ENCODE data around the gene SLC1A4.

DNA sequence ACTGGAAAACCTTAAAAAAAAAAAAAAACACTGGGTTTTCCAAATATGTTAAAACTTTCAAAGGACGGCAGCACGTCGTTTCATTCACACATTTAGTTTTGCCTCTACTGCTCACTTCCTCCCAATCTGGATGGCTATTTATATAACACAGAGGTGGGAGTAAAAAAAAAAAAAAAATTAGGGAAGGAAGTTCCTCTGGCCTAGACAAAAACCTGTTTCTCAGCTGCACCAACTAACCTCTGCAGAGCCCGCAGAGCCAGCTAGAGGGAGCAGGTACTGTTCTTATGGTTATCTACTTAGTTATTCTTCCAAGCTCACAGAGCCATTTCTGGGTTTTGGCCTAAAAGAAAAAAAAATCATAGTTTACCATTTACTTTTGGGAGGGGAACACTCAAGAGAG lies 28.1 kb downstream of the SLC1A4 start:
- TF ChIP-seq, protein P1, sequence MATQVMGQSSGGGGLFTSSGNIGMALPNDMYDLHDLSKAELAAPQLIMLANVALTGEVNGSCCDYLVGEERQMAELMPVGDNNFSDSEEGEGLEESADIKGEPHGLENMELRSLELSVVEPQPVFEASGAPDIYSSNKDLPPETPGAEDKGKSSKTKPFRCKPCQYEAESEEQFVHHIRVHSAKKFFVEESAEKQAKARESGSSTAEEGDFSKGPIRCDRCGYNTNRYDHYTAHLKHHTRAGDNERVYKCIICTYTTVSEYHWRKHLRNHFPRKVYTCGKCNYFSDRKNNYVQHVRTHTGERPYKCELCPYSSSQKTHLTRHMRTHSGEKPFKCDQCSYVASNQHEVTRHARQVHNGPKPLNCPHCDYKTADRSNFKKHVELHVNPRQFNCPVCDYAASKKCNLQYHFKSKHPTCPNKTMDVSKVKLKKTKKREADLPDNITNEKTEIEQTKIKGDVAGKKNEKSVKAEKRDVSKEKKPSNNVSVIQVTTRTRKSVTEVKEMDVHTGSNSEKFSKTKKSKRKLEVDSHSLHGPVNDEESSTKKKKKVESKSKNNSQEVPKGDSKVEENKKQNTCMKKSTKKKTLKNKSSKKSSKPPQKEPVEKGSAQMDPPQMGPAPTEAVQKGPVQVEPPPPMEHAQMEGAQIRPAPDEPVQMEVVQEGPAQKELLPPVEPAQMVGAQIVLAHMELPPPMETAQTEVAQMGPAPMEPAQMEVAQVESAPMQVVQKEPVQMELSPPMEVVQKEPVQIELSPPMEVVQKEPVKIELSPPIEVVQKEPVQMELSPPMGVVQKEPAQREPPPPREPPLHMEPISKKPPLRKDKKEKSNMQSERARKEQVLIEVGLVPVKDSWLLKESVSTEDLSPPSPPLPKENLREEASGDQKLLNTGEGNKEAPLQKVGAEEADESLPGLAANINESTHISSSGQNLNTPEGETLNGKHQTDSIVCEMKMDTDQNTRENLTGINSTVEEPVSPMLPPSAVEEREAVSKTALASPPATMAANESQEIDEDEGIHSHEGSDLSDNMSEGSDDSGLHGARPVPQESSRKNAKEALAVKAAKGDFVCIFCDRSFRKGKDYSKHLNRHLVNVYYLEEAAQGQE (IDR thresholded peaks at IDR 0.05; ENCODE audit: borderline replicate concordance): no peak
- TF ChIP-seq, protein P2, sequence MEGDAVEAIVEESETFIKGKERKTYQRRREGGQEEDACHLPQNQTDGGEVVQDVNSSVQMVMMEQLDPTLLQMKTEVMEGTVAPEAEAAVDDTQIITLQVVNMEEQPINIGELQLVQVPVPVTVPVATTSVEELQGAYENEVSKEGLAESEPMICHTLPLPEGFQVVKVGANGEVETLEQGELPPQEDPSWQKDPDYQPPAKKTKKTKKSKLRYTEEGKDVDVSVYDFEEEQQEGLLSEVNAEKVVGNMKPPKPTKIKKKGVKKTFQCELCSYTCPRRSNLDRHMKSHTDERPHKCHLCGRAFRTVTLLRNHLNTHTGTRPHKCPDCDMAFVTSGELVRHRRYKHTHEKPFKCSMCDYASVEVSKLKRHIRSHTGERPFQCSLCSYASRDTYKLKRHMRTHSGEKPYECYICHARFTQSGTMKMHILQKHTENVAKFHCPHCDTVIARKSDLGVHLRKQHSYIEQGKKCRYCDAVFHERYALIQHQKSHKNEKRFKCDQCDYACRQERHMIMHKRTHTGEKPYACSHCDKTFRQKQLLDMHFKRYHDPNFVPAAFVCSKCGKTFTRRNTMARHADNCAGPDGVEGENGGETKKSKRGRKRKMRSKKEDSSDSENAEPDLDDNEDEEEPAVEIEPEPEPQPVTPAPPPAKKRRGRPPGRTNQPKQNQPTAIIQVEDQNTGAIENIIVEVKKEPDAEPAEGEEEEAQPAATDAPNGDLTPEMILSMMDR (IDR thresholded peaks at IDR 0.05; ENCODE audit: poor library complexity, severe bottlenecking): no peak
- TF ChIP-seq TAF1 (IDR thresholded peaks at IDR 0.05; ENCODE audit: low read depth) (no peak), EP300 (conservative IDR thresholded peaks at IDR 0.05; ENCODE audit: poor library complexity, severe bottlenecking) (no peak), POLR2AphosphoS5 (IDR thresholded peaks at IDR 0.05) (no peak), SMC3 (conservative IDR thresholded peaks at IDR 0.05; ENCODE audit: poor library complexity) (no peak), MXI1 (conservative IDR thresholded peaks at IDR 0.05; ENCODE audit: poor library complexity, severe bottlenecking) (no peak)

Data from neural cell (in vitro differentiated cells).